ENCODE measurements around the gene CCDC51. TPM values are rescaled to one million over a fixed set of nuclear protein-coding genes. Genes with fewer than 3 reads are reported as not detected.

Gene CCDC51
- polyA plus RNA-seq, 2 of the 4 experiments (the other 2 are of a cell fraction) = 19.8 to 26.7 TPM

- Histone ChIP-seq H3K4me3 (no peak overlapping the region), H3K4me2 (no peak overlapping the region), H3K9me3 (no peaks in the 10 kb centered on the region), H3K4me1 (peaks cover 2% of the 10 kb centered on the region), H3K27ac (no peak overlapping the region)
- TF ChIP-seq TFCP2L1 (CRISPR knock-in tag; IDR thresholded peaks at IDR 0.05) = no peak
- no peak for TF ChIP-seq HOXB5 (CRISPR knock-in tag; IDR thresholded peaks at IDR 0.05)
- TF ChIP-seq HOXA7 (CRISPR knock-in tag; IDR thresholded peaks at IDR 0.05) = no peak
- TF ChIP-seq FOSB (CRISPR knock-in tag; IDR thresholded peaks at IDR 0.05) = no peak
- TF ChIP-seq, protein P1, sequence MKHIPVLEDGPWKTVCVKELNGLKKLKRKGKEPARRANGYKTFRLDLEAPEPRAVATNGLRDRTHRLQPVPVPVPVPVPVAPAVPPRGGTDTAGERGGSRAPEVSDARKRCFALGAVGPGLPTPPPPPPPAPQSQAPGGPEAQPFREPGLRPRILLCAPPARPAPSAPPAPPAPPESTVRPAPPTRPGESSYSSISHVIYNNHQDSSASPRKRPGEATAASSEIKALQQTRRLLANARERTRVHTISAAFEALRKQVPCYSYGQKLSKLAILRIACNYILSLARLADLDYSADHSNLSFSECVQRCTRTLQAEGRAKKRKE (CRISPR knock-in tag; IDR thresholded peaks at IDR 0.05; ENCODE audit: low read depth) = no peak
- TF ChIP-seq ZFP36 (IDR thresholded peaks at IDR 0.05; ENCODE audit: borderline replicate concordance, partially characterized antibody) = peak; percentile 34
- FAIRE-seq = no peak
- CTCF ChIA-PET = interaction anchor here (4.1 kb wide), 1 partner anchor 24 kb away, joined by 18 read pairs; no protein-coding TSS in a partner anchor
- POLR2A ChIA-PET = interaction anchor here (1.8 kb wide), 1 partner anchor 13 kb away, joined by 5 read pairs; the partner anchor contains the start of gene ATRIP
- no peak for DNase-seq (ENCODE audit: low read depth in 1 of 2, low spot score in 1 of 2)
- 92% methylated on average over 7 of the region's 7 CpGs for WGBS (ENCODE audit: missing lambda C conversion rate)
- ATAC-seq = no peak
These were observed 20.0 kb upstream of the CCDC51 start for GRCh38 chr3:48459773-48460516.

DNA sequence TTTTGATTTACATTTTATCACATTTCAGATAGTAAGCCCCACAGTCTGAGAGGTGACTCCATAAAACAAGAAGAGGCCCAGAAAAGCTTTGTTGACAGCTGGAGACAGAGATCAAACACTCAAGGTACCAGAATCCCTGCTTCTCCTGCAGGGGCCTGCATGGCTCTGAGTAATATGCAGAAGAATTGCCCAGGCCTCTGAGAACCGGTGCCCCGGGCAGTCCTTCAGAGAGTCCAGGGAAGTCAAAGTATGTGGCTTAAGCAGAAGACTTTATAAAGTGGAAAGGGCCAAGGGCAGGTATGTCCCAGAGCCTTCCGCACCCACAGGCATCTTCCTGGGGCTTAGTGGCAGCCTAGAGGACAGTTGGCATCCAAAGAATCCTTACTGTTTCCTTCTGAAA is 19.4 kb upstream of the CCDC51 start:
- 86% methylated on average over 3 of the region's 3 CpGs for WGBS (ENCODE audit: missing lambda C conversion rate)
- Histone ChIP-seq H3K4me3 (no peak overlapping the region), H3K4me2 (no peak overlapping the region), H3K4me1 (no peaks in the 10 kb centered on the region), H3K9me3 (no peaks in the 10 kb centered on the region), H3K27ac (no peak overlapping the region)
- DNase-seq (ENCODE audit: low read depth in 1 of 2, low spot score in 1 of 2) (no peak), ATAC-seq (no peak), FAIRE-seq (no peak)
- CTCF ChIA-PET = interaction anchor here (0.7 to 4.1 kb wide), 3 partner anchors 13 to 851 kb away, joined by 3 to 18 read pairs (median 8); partner anchors contain the start of gene ATRIP
- POLR2A ChIA-PET = no interaction called here
- TF ChIP-seq, protein P2, sequence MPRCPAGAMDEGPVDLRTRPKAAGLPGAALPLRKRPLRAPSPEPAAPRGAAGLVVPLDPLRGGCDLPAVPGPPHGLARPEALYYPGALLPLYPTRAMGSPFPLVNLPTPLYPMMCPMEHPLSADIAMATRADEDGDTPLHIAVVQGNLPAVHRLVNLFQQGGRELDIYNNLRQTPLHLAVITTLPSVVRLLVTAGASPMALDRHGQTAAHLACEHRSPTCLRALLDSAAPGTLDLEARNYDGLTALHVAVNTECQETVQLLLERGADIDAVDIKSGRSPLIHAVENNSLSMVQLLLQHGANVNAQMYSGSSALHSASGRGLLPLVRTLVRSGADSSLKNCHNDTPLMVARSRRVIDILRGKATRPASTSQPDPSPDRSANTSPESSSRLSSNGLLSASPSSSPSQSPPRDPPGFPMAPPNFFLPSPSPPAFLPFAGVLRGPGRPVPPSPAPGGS (IDR thresholded peaks at IDR 0.05) = no peak
- TF ChIP-seq FOSB (CRISPR knock-in tag; IDR thresholded peaks at IDR 0.05) = no peak
- TF ChIP-seq HOXA7 (CRISPR knock-in tag; IDR thresholded peaks at IDR 0.05) = no peak
- TF ChIP-seq HOXB13 (CRISPR knock-in tag; IDR thresholded peaks at IDR 0.05; ENCODE audit: low read depth) = no peak
- TF ChIP-seq FOSL2 (IDR thresholded peaks at IDR 0.05) = no peak
- TF ChIP-seq FOSL2 (CRISPR knock-in tag; IDR thresholded peaks at IDR 0.05) = no peak
- TF ChIP-seq CBX2 (IDR thresholded peaks at IDR 0.05; ENCODE audit: borderline replicate concordance, low read depth) = no peak
- no peak for TF ChIP-seq SMC3 (IDR thresholded peaks at IDR 0.05)
- TF ChIP-seq, protein P3, sequence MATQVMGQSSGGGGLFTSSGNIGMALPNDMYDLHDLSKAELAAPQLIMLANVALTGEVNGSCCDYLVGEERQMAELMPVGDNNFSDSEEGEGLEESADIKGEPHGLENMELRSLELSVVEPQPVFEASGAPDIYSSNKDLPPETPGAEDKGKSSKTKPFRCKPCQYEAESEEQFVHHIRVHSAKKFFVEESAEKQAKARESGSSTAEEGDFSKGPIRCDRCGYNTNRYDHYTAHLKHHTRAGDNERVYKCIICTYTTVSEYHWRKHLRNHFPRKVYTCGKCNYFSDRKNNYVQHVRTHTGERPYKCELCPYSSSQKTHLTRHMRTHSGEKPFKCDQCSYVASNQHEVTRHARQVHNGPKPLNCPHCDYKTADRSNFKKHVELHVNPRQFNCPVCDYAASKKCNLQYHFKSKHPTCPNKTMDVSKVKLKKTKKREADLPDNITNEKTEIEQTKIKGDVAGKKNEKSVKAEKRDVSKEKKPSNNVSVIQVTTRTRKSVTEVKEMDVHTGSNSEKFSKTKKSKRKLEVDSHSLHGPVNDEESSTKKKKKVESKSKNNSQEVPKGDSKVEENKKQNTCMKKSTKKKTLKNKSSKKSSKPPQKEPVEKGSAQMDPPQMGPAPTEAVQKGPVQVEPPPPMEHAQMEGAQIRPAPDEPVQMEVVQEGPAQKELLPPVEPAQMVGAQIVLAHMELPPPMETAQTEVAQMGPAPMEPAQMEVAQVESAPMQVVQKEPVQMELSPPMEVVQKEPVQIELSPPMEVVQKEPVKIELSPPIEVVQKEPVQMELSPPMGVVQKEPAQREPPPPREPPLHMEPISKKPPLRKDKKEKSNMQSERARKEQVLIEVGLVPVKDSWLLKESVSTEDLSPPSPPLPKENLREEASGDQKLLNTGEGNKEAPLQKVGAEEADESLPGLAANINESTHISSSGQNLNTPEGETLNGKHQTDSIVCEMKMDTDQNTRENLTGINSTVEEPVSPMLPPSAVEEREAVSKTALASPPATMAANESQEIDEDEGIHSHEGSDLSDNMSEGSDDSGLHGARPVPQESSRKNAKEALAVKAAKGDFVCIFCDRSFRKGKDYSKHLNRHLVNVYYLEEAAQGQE (IDR thresholded peaks at IDR 0.05) = no peak
- TF ChIP-seq SREBF2 (IDR thresholded peaks at IDR 0.05) = no peak
- no peak for TF ChIP-seq RARB (CRISPR knock-in tag; IDR thresholded peaks at IDR 0.05)
- no peak for TF ChIP-seq FOXS1 (CRISPR knock-in tag; IDR thresholded peaks at IDR 0.05)
- TF ChIP-seq, protein P4, sequence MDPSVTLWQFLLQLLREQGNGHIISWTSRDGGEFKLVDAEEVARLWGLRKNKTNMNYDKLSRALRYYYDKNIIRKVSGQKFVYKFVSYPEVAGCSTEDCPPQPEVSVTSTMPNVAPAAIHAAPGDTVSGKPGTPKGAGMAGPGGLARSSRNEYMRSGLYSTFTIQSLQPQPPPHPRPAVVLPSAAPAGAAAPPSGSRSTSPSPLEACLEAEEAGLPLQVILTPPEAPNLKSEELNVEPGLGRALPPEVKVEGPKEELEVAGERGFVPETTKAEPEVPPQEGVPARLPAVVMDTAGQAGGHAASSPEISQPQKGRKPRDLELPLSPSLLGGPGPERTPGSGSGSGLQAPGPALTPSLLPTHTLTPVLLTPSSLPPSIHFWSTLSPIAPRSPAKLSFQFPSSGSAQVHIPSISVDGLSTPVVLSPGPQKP (IDR thresholded peaks at IDR 0.05; ENCODE audit: low read depth, low read length) = no peak
- TF ChIP-seq PBX3 (IDR thresholded peaks at IDR 0.05) = no peak
- TF ChIP-seq MYC (IDR thresholded peaks at IDR 0.05; ENCODE audit: borderline replicate concordance, low read length) = no peak

Measured in A549 (cell line).